Panc1 (cell line): ENCODE data around the gene UGT1A8. TPM values are rescaled to one million over a fixed set of nuclear protein-coding genes. Genes with fewer than 3 reads are reported as not detected.
"Not testable (repeated sequence)": the region's sequence is repeated elsewhere in the genome, so short reads cannot be mapped to it uniquely, and the experiment has no call there.

ENCODE experiments used
- ATAC-seq: fragments of 200-7000 bp; cut with Tn5 transposase; 2 replicates; pipeline ENCODE4 v1.9.1; 2020; ENCODE audit warnings: mild to moderate bottlenecking, moderate library complexity
- Bru-seq: library from RNA; stranded (reverse); fragments of 400-500 nt; gene quantifications from one replicate; lab custom pipeline; 2021; lab: Mats Ljungman, UMichigan
- BruChase-seq, 2 experiments: library from RNA; stranded (reverse); fragments of 400-500 nt; gene quantifications; one replicate each; lab custom pipeline; 2021; lab: Mats Ljungman, UMichigan
- BruUV-seq: library from RNA; stranded (reverse); fragments of 400-500 nt; replicated peaks from 2 replicates; lab custom pipeline; 2021; lab: Mats Ljungman, UMichigan
- CTCF ChIA-PET: fragments of 300-600 bp; sonication (Branson Sonifier 250); formaldehyde crosslinking; loops from one replicate; lab custom pipeline; 2022; ENCODE audit warnings: antibody characterized with exemption; lab: Charles Lee
- POLR2A ChIA-PET: fragments of 300-600 bp; sonication (Branson Sonifier 250); formaldehyde crosslinking; loops from one replicate; lab custom pipeline; 2022; ENCODE audit warnings: antibody characterized with exemption; lab: Charles Lee
- DNase-seq: peaks from one replicate; pipeline ENCODE4 v3.0.0-alpha.2; 2010; ENCODE audit warnings: low read depth, low spot score
- H3K27ac ChIP-seq: 2 replicates; pipeline ENCODE4 v1.5.1; 2011; ENCODE audit warnings: mild to moderate bottlenecking, low read length, inconsistent platforms
- H3K27me3 ChIP-seq: fragments of 200-500 bp; sonication (Bioruptor generic); 2 replicates; pipeline ENCODE4 v1.6.0; 2014; ENCODE audit warnings: low read length, inconsistent platforms; ENCODE audit not compliant: control insufficient read depth, insufficient read depth
- H3K36me3 ChIP-seq: fragments of 200-500 bp; sonication (Bioruptor generic); 2 replicates; pipeline ENCODE4 v1.5.1; 2014; ENCODE audit warnings: inconsistent platforms, mild to moderate bottlenecking, low read length, moderate library complexity; ENCODE audit not compliant: control insufficient read depth, insufficient read depth
- H3K4me1 ChIP-seq: 2 replicates; pipeline ENCODE4 v1.5.1; 2011; ENCODE audit warnings: inconsistent platforms, mild to moderate bottlenecking, low read length, moderate library complexity; ENCODE audit not compliant: control insufficient read depth, insufficient read depth
- H3K4me3 ChIP-seq, 2 experiments: 2 replicates each; pipeline ENCODE4 v1.5.1; 2011 to 2012; ENCODE audit warnings: low read depth in 2 of 2, low read length in 2 of 2, mild to moderate bottlenecking in 2 of 2, inconsistent platforms in 1 of 2, moderate library complexity in 1 of 2
- H3K9me3 ChIP-seq: fragments of 200-500 bp; sonication (Bioruptor generic); 2 replicates; pipeline ENCODE4 v1.5.1; 2014; ENCODE audit warnings: low read depth, mild to moderate bottlenecking, inconsistent platforms, low read length, moderate library complexity; ENCODE audit not compliant: control insufficient read depth, insufficient read depth
- POLR2AphosphoS5 ChIP-seq: IDR thresholded peaks from 2 replicates; pipeline ENCODE4 v1.6.1; 2012; ENCODE audit warnings: mild to moderate bottlenecking, low read depth, low read length, moderate library complexity
- REST ChIP-seq, 2 experiments: IDR thresholded peaks; 2 replicates each; pipeline ENCODE4 v1.6.1; 2011 to 2012; ENCODE audit warnings: low read depth in 2 of 2, control low read depth in 1 of 2, low read length in 1 of 2, mild to moderate bottlenecking in 1 of 2, moderate library complexity in 1 of 2; ENCODE audit not compliant: insufficient read depth in 1 of 2
- SIN3A ChIP-seq: IDR thresholded peaks from 2 replicates; pipeline ENCODE4 v1.6.1; 2012; ENCODE audit warnings: low read depth, mild to moderate bottlenecking, low read length, moderate library complexity, borderline replicate concordance; ENCODE audit not compliant: insufficient read depth
- TCF7L2 ChIP-seq: IDR thresholded peaks from 2 replicates; pipeline ENCODE4 v1.6.1; 2011; ENCODE audit warnings: mild to moderate bottlenecking, low read depth, low read length, inconsistent platforms
- in situ Hi-C: cut with HindIII; loops from 2 replicates; pipeline ENCODE4 v1.10.0; 2016; ENCODE audit warnings: low sequenced_read_pairs, low pct_unique_long_range_greater_than_20kb
- intact Hi-C: fragments of 100-400 bp; cut with micrococcal nuclease; formaldehyde crosslinking; loops from one replicate; pipeline ENCODE4 v1.10.0; 2022; ENCODE audit not compliant: unreplicated experiment
- long read RNA-seq: library from polyadenylated mRNA; unstranded; transcript quantifications from one replicate; pipeline ENCODE4 v2.0.0, GENCODE V29; 2021; ENCODE audit not compliant: unreplicated experiment
- polyA plus RNA-seq: library from polyadenylated mRNA; unstranded; fragments of >200 nt; gene quantifications from one replicate; pipeline ENCODE4 v1.2.1, GENCODE V29; 2012; ENCODE audit warnings: missing spikeins; ENCODE audit not compliant: insufficient read length
- total RNA-seq: library from RNA; stranded (reverse); gene quantifications from one replicate; pipeline ENCODE4 v1.2.1, GENCODE V29; 2021; ENCODE audit not compliant: unreplicated experiment
- TF ChIP-seq, protein P1 (sequence below): fragments of 450-650 bp; IDR thresholded peaks from 2 replicates; pipeline ENCODE4 v1.5.1; 2017; ENCODE audit warnings: mild to moderate bottlenecking

Gene UGT1A8
- total RNA-seq (0.15 TPM), Bru-seq, nascent RNA (percentile 5 among the genes with signal in this experiment), BruChase-seq, experiment 1, labeled RNA remaining after a 2-hour chase (percentile 10 among the genes with signal in this experiment), BruChase-seq, experiment 2, labeled RNA remaining after a 6-hour chase (percentile 5 among the genes with signal in this experiment)
- polyA plus RNA-seq: not detected
- long read RNA-seq: 0 reads

GRCh38 chr2:233617476-233617875 is at the start of gene UGT1A8:
Gene UGT1A8, plus strand, starts transcription at chr2:233617633. Its CDS starts 75 bp downstream, at chr2:233617708.
- ATAC-seq: not testable (repeated sequence)
- CTCF ChIA-PET: interaction anchor here (0.7 kb wide), 1 partner anchor 215 kb away, joined by 4 read pairs; no protein-coding TSS in a partner anchor

DNA sequence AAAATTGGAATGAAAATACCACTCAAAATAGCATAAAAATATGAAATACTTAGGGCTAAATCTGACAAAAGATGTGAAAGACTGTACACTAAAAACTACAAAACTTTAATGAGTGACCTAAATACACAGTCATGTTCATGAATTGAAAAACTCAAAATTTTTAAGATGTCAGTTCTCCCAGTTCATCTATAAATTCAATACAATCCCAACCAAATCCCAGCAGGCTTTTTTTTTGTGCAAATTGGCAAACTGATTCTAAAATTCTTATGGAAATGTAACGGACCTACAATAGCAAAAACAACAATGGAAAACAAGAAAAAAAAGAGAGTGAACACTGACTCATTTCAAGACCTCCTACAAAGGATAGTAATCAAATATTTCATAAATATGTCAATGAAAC is 46.4 kb upstream of the UGT1A8 start:
- BruUV-seq: no TSS peak

More at GRCh38 chr2:233617476-233617875, at the start of gene UGT1A8:
- H3K4me3 ChIP-seq, H3K27ac ChIP-seq, H3K9me3 ChIP-seq, BruUV-seq, DNase-seq, H3K4me1 ChIP-seq, POLR2A ChIA-PET, H3K36me3 ChIP-seq, in situ Hi-C loops, H3K27me3 ChIP-seq: not testable (repeated sequence)
- intact Hi-C loops: loop anchor here (10.0 kb wide), 1 partner anchor 107 kb away; the partner anchor contains the start of gene UGT1A3

More for the DNA sequence above, 46.4 kb upstream of the UGT1A8 start:
- H3K36me3 ChIP-seq: peaks cover 3% of the 10 kb centered on the region; the same call in 1 of the 2 replicates
- CTCF ChIA-PET: interaction anchor here (0.7 kb wide), 1 partner anchor 519 kb away, joined by 5 read pairs; no protein-coding TSS in a partner anchor
- no peaks in the 10 kb centered on the region for H3K9me3 ChIP-seq
- ATAC-seq: no peak
- TF ChIP-seq POLR2AphosphoS5: no peak
- TF ChIP-seq, protein P1, sequence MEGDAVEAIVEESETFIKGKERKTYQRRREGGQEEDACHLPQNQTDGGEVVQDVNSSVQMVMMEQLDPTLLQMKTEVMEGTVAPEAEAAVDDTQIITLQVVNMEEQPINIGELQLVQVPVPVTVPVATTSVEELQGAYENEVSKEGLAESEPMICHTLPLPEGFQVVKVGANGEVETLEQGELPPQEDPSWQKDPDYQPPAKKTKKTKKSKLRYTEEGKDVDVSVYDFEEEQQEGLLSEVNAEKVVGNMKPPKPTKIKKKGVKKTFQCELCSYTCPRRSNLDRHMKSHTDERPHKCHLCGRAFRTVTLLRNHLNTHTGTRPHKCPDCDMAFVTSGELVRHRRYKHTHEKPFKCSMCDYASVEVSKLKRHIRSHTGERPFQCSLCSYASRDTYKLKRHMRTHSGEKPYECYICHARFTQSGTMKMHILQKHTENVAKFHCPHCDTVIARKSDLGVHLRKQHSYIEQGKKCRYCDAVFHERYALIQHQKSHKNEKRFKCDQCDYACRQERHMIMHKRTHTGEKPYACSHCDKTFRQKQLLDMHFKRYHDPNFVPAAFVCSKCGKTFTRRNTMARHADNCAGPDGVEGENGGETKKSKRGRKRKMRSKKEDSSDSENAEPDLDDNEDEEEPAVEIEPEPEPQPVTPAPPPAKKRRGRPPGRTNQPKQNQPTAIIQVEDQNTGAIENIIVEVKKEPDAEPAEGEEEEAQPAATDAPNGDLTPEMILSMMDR: no peak
- no peak for TF ChIP-seq TCF7L2
- no peak for TF ChIP-seq REST (IDR thresholded peaks at IDR 0.05; ENCODE audit: insufficient read depth in 1 of 2, low read depth in 2 of 2, low read length in 1 of 2)
- no peak for TF ChIP-seq SIN3A
- intact Hi-C loops (no loop called here), in situ Hi-C loops (no loop called here)
- no peak overlapping the region for H3K4me3 ChIP-seq
- no peak overlapping the region for H3K27ac ChIP-seq
- DNase-seq: no peak
- POLR2A ChIA-PET: interaction anchor here (0.6 kb wide), 1 partner anchor 216 kb away, joined by 3 read pairs; no protein-coding TSS in a partner anchor
- H3K4me1 ChIP-seq: no peaks in the 10 kb centered on the region
- H3K27me3 ChIP-seq: no peaks in the 10 kb centered on the region
